ENCODE data around the gene DNAH6. TPM values are rescaled to one million over a fixed set of nuclear protein-coding genes. Genes with fewer than 3 reads are reported as not detected.

Gene DNAH6
- total RNA-seq, 3 donors from 2014 or later: 2.3 to 4.1 (median 3.0) TPM

GRCh38 chr2:84782717-84783442 is 266.6 kb downstream of the DNAH6 start:
- Histone ChIP-seq H3K36me3 (no peaks in the 10 kb centered on the region), H3K27me3 (no peaks in the 10 kb centered on the region), H3K4me3 (no peak overlapping the region), H3K27ac (no peak overlapping the region), H3K4me1 (no peaks in the 10 kb centered on the region), H3K9me3 (no peaks in the 10 kb centered on the region)
- TF ChIP-seq POLR2AphosphoS5 (IDR thresholded peaks at IDR 0.05) (no peak), POLR2A (IDR thresholded peaks at IDR 0.05) (no peak), CTCF (IDR thresholded peaks at IDR 0.05) (no peak)
- no peak for DNase-seq (ENCODE audit: low spot score in 2 of 2)
- intact Hi-C loops (cut with DNase I; ENCODE audit: low total_unique reads): no loop called here

GRCh38 chr2:84785950-84786349 is 269.7 kb downstream of the DNAH6 start:
- H3K9me3 ChIP-seq: no peaks in the 10 kb centered on the region
- intact Hi-C loops (cut with DNase I; ENCODE audit: low total_unique reads): no loop called here
- H3K27ac ChIP-seq: no peak overlapping the region
- H3K36me3 ChIP-seq: no peaks in the 10 kb centered on the region
- H3K4me3 ChIP-seq: no peak overlapping the region
- no peaks in the 10 kb centered on the region for H3K4me1 ChIP-seq
- TF ChIP-seq CTCF (IDR thresholded peaks at IDR 0.05) (no peak), POLR2A (IDR thresholded peaks at IDR 0.05) (no peak), POLR2AphosphoS5 (IDR thresholded peaks at IDR 0.05) (no peak)
- DNase-seq (ENCODE audit: low spot score in 2 of 2): no peak
- H3K27me3 ChIP-seq: no peaks in the 10 kb centered on the region

GRCh38 chr2:84786601-84787000 is 270.3 kb downstream of the DNAH6 start:
- TF ChIP-seq POLR2AphosphoS5 (IDR thresholded peaks at IDR 0.05) (no peak), POLR2A (IDR thresholded peaks at IDR 0.05) (no peak), CTCF (IDR thresholded peaks at IDR 0.05) (no peak)
- no peaks in the 10 kb centered on the region for H3K9me3 ChIP-seq

GRCh38 chr2:84788027-84788426 is 271.7 kb downstream of the DNAH6 start:
- Histone ChIP-seq H3K4me3 (no peak overlapping the region), H3K36me3 (no peaks in the 10 kb centered on the region), H3K27me3 (no peaks in the 10 kb centered on the region), H3K27ac (no peak overlapping the region), H3K9me3 (no peaks in the 10 kb centered on the region), H3K4me1 (no peaks in the 10 kb centered on the region)
- intact Hi-C loops (cut with DNase I; ENCODE audit: low total_unique reads): no loop called here
- DNase-seq (ENCODE audit: low spot score in 2 of 2): no peak
- no peak for TF ChIP-seq POLR2A (IDR thresholded peaks at IDR 0.05)
- TF ChIP-seq POLR2AphosphoS5 (IDR thresholded peaks at IDR 0.05): no peak
- no peak for TF ChIP-seq CTCF (IDR thresholded peaks at IDR 0.05)

More at GRCh38 chr2:84786601-84787000, 270.3 kb downstream of the DNAH6 start:
- no peak for DNase-seq (ENCODE audit: low spot score in 2 of 2)
- Histone ChIP-seq H3K4me3 (no peak overlapping the region), H3K27ac (no peak overlapping the region), H3K27me3 (no peaks in the 10 kb centered on the region), H3K36me3 (no peaks in the 10 kb centered on the region), H3K4me1 (no peaks in the 10 kb centered on the region)
- intact Hi-C loops (cut with DNase I; ENCODE audit: low total_unique reads): no loop called here

GRCh38 chr2:84788498-84788897 is 272.2 kb downstream of the DNAH6 start:
- H3K36me3 ChIP-seq: no peaks in the 10 kb centered on the region
- H3K4me1 ChIP-seq: no peaks in the 10 kb centered on the region
- H3K9me3 ChIP-seq: no peaks in the 10 kb centered on the region
- DNase-seq (ENCODE audit: low spot score in 2 of 2): no peak
- H3K27me3 ChIP-seq: no peaks in the 10 kb centered on the region
- no peak overlapping the region for H3K27ac ChIP-seq
- TF ChIP-seq CTCF (IDR thresholded peaks at IDR 0.05) (no peak), POLR2A (IDR thresholded peaks at IDR 0.05) (no peak), POLR2AphosphoS5 (IDR thresholded peaks at IDR 0.05) (no peak)
- no peak overlapping the region for H3K4me3 ChIP-seq
- intact Hi-C loops (cut with DNase I; ENCODE audit: low total_unique reads): no loop called here
